Peyer's patch (tissue), 4 donors: ENCODE measurements around the gene JPH4. TPM values are rescaled to one million over a fixed set of nuclear protein-coding genes. Genes with fewer than 3 reads are reported as not detected.
A peak's percentile ranks its signal among the peaks of the same experiment; 100 is the strongest.

Source experiments
- DNase-seq, 3 donors: peaks; one replicate each; pipeline ENCODE4 v3.0.0-alpha.2; 2017 to 2019
- H3K27ac ChIP-seq, 4 donors: fragments of 200-600 bp; sonication (generic); one replicate each; pipeline ENCODE4 v1.5.1; 2016 to 2019
- H3K27me3 ChIP-seq, 2 donors: fragments of 200-600 bp; sonication (generic); one replicate each; pipeline ENCODE4 v1.5.1; 2019
- H3K36me3 ChIP-seq, 3 donors: fragments of 200-600 bp; sonication (generic); one replicate each; pipeline ENCODE4 v1.5.1; 2016 to 2019
- H3K4me1 ChIP-seq, 4 donors: fragments of 200-600 bp; sonication (generic); one replicate each; pipeline ENCODE4 v1.5.1; 2016 to 2019
- H3K4me3 ChIP-seq, 4 donors: fragments of 200-600 bp; sonication (generic); 1 replicate in 3 of 4; 2 replicates in 1 of 4; pipeline ENCODE4 v1.5.1; 2016 to 2019; ENCODE audit warnings: mild to moderate bottlenecking in 1 of 4
- H3K9me3 ChIP-seq, 4 donors: fragments of 200-600 bp; sonication (generic); one replicate each; pipeline ENCODE4 v1.5.1; 2016 to 2019; ENCODE audit warnings: mild to moderate bottlenecking in 1 of 4
- POLR2A ChIP-seq, 2 donors: fragments of 450-650 bp; IDR thresholded peaks; one replicate each; pipeline ENCODE4 v1.5.1; 2017; ENCODE audit warnings: antibody characterized with exemption in 2 of 2, mild to moderate bottlenecking in 2 of 2, moderate library complexity in 2 of 2
- total RNA-seq, 4 donors: library from RNA; depleted of rRNA; stranded (reverse); fragments of >200 nt; gene quantifications; one replicate each; pipeline ENCODE4 v1.1.0, GENCODE V29; 2016
- TF ChIP-seq, protein P1 (sequence below), 6 experiments: fragments of 450-650 bp in 4 of 6; fragments of 200-600 bp in 2 of 6; sonication (generic) in 1 of 6; IDR thresholded peaks; one replicate each; pipeline ENCODE4 v1.5.1; 2017 to 2019; ENCODE audit warnings: antibody characterized with exemption in 6 of 6, mild to moderate bottlenecking in 3 of 6, moderate library complexity in 1 of 6

The JPH4 gene
- total RNA-seq, 4 donors from 2014 or later = 0.85 to 8.3 (median 1.5) TPM; not detected in 1

DNA sequence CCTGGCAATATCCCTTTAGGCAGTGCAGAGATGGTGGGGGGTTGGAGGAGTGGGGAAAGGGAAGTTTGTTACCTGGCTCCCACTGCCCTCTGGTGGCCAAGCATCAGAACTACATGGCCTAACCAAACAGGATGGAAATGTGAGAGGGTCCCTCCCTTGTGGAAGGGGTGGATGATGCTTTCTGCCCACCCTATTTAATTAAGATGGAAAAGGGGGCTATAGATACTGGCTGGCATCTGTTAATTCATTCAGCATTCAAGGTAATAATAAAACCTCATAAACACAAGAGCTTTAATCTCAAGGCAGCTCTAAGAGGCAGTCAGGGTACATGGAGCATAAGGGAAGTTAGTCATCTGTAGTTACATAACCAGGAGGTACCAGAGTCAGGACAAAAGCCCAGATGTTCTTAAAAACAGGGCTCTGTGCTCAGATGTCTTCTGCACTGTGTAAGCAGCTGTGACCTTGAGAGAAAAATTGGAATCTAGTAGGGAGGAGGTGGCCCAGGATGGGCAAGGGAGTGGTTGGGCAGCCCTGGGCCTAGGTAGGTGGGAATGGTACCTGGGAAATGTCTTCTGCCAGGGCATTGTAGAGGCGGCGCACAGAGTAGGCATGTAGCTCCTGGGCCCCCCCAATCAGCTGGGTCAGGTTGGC lies 15.6 kb downstream of the JPH4 start:
- no peaks in the 10 kb centered on the region for H3K27me3 ChIP-seq
- TF ChIP-seq, protein P1, sequence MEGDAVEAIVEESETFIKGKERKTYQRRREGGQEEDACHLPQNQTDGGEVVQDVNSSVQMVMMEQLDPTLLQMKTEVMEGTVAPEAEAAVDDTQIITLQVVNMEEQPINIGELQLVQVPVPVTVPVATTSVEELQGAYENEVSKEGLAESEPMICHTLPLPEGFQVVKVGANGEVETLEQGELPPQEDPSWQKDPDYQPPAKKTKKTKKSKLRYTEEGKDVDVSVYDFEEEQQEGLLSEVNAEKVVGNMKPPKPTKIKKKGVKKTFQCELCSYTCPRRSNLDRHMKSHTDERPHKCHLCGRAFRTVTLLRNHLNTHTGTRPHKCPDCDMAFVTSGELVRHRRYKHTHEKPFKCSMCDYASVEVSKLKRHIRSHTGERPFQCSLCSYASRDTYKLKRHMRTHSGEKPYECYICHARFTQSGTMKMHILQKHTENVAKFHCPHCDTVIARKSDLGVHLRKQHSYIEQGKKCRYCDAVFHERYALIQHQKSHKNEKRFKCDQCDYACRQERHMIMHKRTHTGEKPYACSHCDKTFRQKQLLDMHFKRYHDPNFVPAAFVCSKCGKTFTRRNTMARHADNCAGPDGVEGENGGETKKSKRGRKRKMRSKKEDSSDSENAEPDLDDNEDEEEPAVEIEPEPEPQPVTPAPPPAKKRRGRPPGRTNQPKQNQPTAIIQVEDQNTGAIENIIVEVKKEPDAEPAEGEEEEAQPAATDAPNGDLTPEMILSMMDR (IDR thresholded peaks at IDR 0.05) = peak; percentile 82 to 96 (median 85)
- TF ChIP-seq POLR2A (IDR thresholded peaks at IDR 0.05) = no peak
- peaks cover 0 to 9% (median 4%) of the 10 kb centered on the region in 4 donors for H3K4me1 ChIP-seq
- peaks cover 0 to 70% (median 0%) of the 10 kb centered on the region in 3 donors for H3K36me3 ChIP-seq
- DNase-seq = peak in 2 of 3 donors; percentile 47 to 74
- no peak overlapping the region for H3K27ac ChIP-seq
- H3K9me3 ChIP-seq = no peaks in the 10 kb centered on the region
- H3K4me3 ChIP-seq = no peak overlapping the region

DNA sequence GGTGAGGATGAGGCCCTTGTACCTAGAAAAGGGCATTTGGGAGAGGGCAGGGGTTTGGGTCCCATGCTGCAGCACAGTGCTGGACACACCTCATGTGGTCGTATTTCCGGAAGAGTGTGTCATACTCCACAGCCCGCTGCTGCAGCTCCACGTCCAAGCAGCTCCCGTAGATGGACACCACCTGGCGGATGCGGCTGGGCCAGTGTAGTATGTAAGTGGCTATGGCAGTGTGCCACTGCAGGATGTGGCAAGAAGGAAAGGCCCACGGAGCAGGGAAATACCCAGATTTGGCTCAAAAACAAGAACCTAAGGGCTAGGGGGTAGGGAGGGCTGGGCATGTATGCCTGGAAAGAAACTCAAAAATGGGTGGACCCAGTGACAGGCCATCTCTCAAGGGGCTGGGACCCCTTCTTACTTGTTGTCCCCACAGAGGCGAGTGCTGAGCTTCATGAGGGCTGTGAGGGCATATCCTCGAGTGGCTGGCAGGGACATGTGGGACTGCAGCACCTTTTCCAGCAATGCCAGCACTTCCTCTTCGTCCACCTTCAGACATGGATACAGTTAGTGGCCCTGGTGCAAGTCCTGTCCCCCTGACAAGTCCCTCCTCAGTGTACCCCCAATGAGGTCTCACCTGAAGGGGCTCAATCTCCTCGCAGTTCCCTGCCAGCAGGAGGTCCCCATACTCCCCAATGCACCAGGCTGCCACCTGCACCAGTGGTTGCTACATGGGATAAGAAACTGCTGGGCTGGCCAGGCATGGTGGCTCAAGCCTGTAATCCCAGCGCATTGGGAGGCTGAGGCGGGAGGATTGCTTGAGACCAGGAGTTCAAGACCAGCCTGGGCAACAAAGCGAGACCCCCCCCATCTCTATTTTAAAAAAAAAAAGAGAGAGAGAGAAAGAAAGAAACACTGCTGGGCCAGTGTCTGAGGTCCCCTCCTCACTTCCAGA lies 16.4 kb downstream of the JPH4 start:
- TF ChIP-seq POLR2A (IDR thresholded peaks at IDR 0.05) = no peak
- TF ChIP-seq, protein P1 (IDR thresholded peaks at IDR 0.05) = no peak
- no peak overlapping the region for H3K4me3 ChIP-seq
- no peaks in the 10 kb centered on the region for H3K27me3 ChIP-seq
- peaks cover 0 to 70% (median 0%) of the 10 kb centered on the region in 3 donors for H3K36me3 ChIP-seq
- no peak overlapping the region for H3K27ac ChIP-seq
- H3K9me3 ChIP-seq = no peaks in the 10 kb centered on the region
- H3K4me1 ChIP-seq = peaks cover 2 to 11% (median 7%) of the 10 kb centered on the region in 4 donors
- DNase-seq = no peak

DNA sequence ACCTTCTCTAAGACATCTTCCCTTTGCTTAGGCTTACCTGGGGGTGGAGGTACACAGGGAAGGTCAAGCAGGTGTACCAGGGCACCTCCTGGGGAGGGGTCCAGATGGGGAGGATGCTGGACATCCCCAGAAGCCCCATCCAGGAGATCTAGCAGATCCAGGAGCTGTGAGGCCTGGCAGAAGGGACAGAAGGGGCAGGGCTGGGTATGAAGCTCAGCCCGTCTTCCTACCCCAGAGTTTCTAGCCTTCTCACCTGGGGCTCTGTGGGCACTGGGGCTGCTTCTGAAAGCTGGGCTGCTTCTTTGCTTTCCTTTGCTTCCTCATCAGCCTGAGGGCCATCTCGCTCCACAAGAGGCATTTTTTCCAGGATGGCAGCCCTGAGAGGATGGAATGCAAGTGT lies 17.3 kb downstream of the JPH4 start:
- Histone ChIP-seq H3K4me1 (peaks cover 7 to 11% (median 10%) of the 10 kb centered on the region in 4 donors), H3K27me3 (no peaks in the 10 kb centered on the region), H3K4me3 (no peak overlapping the region), H3K9me3 (no peaks in the 10 kb centered on the region), H3K27ac (no peak overlapping the region), H3K36me3 (peaks cover 0 to 70% (median 0%) of the 10 kb centered on the region in 3 donors)
- DNase-seq = no peak
- TF ChIP-seq, protein P1 (IDR thresholded peaks at IDR 0.05) = no peak
- TF ChIP-seq POLR2A (IDR thresholded peaks at IDR 0.05) = no peak

DNA sequence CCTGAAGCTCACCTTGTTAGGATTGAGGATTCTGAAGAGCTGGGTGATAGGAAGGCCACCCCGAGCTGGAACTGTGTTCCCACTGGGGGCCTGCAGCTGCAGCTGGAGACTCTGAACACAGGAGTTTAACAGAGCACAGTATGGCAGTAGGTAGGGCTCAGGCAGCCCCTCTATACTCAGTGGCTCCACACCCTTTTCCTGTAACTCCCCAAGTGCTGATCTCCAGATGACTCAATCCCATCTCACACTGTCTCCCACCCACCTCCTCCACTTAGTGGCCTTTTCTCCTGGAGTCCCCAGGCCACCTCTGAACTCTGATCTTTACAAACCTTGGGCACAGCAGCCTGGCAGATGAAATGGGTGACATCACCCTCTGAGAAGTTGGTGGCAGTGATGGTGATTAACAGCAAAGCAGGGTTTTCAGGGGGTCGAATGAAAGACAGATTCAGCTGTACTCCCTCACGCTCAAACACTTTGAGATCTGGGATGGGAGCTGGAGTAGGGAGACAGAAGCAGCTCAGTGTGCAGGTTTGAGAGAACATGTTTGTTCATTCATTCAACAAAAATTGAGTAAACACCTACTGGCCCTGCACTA lies 18.6 kb downstream of the JPH4 start:
- DNase-seq = no peak
- Histone ChIP-seq H3K9me3 (no peaks in the 10 kb centered on the region), H3K4me1 (peaks cover 7 to 15% (median 10%) of the 10 kb centered on the region in 4 donors), H3K4me3 (no peak overlapping the region), H3K36me3 (peaks cover 0 to 57% (median 0%) of the 10 kb centered on the region in 3 donors), H3K27ac (no peak overlapping the region), H3K27me3 (no peaks in the 10 kb centered on the region)
- TF ChIP-seq, protein P1 (IDR thresholded peaks at IDR 0.05) = no peak
- TF ChIP-seq POLR2A (IDR thresholded peaks at IDR 0.05) = no peak
